ENCODE measurements around the gene DGKZ.

GRCh38 chr11:46330154-46330553, 17.1 kb upstream of the DGKZ start:
- TF ChIP-seq POLR2A (IDR thresholded peaks at IDR 0.05) = no peak
- TF ChIP-seq CTCF (IDR thresholded peaks at IDR 0.05) = no peak
